Stomach smooth muscle (tissue), 2 donors: Measurements from ENCODE around the gene ABCA7.

ENCODE experiments used
- H3K27ac ChIP-seq: one replicate; pipeline ENCODE4 v1.7.0; 2013; ENCODE audit warnings: mild to moderate bottlenecking, low read length, inconsistent platforms
- H3K27me3 ChIP-seq, 2 donors: one replicate each; pipeline ENCODE4 v1.7.0; 2013; ENCODE audit warnings: low read length in 2 of 2; ENCODE audit not compliant: insufficient read depth in 2 of 2, control insufficient read depth in 1 of 2
- H3K36me3 ChIP-seq, 2 donors: one replicate each; pipeline ENCODE4 v1.7.0; 2013; ENCODE audit warnings: low read length in 2 of 2; ENCODE audit not compliant: control insufficient read depth in 2 of 2, insufficient read depth in 2 of 2
- H3K4me1 ChIP-seq: one replicate; pipeline ENCODE4 v1.7.0; 2013; ENCODE audit warnings: low read length; ENCODE audit not compliant: control insufficient read depth, insufficient read depth
- H3K4me3 ChIP-seq, 2 donors: one replicate each; pipeline ENCODE4 v1.7.0; 2013; ENCODE audit warnings: low read length in 2 of 2
- H3K9ac ChIP-seq, 2 donors: one replicate each; pipeline ENCODE4 v1.7.0; 2013; ENCODE audit warnings: low read length in 2 of 2, mild to moderate bottlenecking in 1 of 2
- H3K9me3 ChIP-seq, 2 donors: one replicate each; pipeline ENCODE4 v1.7.0; 2013; ENCODE audit warnings: low read length in 2 of 2; ENCODE audit not compliant: control insufficient read depth in 2 of 2
- donor health status: healthy.
- donor health status: Pancreatic carcinoma.

ABCA7 gene, protein sequence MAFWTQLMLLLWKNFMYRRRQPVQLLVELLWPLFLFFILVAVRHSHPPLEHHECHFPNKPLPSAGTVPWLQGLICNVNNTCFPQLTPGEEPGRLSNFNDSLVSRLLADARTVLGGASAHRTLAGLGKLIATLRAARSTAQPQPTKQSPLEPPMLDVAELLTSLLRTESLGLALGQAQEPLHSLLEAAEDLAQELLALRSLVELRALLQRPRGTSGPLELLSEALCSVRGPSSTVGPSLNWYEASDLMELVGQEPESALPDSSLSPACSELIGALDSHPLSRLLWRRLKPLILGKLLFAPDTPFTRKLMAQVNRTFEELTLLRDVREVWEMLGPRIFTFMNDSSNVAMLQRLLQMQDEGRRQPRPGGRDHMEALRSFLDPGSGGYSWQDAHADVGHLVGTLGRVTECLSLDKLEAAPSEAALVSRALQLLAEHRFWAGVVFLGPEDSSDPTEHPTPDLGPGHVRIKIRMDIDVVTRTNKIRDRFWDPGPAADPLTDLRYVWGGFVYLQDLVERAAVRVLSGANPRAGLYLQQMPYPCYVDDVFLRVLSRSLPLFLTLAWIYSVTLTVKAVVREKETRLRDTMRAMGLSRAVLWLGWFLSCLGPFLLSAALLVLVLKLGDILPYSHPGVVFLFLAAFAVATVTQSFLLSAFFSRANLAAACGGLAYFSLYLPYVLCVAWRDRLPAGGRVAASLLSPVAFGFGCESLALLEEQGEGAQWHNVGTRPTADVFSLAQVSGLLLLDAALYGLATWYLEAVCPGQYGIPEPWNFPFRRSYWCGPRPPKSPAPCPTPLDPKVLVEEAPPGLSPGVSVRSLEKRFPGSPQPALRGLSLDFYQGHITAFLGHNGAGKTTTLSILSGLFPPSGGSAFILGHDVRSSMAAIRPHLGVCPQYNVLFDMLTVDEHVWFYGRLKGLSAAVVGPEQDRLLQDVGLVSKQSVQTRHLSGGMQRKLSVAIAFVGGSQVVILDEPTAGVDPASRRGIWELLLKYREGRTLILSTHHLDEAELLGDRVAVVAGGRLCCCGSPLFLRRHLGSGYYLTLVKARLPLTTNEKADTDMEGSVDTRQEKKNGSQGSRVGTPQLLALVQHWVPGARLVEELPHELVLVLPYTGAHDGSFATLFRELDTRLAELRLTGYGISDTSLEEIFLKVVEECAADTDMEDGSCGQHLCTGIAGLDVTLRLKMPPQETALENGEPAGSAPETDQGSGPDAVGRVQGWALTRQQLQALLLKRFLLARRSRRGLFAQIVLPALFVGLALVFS (N-terminal part only)

DNA sequence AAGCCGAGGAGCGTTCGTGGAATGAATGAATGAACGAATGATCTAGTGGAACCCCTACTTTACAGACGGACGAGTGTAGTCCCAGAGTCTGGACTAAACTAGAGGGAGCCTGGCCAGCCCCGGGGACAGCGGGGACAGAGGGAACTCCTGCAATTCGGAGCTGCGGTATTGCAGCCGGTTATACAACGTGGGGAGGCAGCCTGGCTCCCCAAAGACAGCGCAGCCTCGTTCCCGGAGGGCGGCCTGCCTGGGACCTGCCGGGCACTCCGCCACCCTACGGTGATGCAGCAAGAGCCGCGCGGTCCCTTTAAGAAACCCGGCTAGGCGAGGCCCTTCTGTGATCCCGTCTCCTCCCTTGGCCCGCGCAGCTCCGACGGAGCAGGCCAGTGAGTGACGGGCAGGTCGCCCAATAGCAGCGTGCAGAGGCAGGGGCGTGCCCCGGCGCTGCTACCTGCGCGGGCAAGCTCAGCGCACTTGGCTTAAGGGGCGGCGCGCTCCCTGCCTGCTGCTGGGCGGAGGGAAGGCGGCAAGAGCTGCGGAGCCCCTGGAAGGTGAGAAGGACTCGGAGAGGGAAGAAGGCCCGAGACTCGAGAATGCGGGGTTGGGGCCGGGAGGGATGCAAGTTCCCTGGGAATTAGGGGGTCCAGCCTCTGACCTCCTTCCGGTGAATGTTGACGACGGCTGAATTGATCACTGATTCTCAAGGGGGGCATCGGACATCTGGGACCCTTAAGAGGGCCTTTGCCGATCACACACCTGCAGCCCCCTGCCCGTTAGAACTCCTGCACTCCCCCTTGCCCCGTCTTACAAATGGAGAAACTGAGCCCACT lies at the start of gene ABCA7:
Gene ABCA7, plus strand, starts transcription at position 462 of the 830 bp plus-strand sequence. CDS start 1,255 bp downstream, outside the sequence.
- no peaks in the 10 kb centered on the region for H3K9me3 ChIP-seq
- H3K4me1 ChIP-seq: peaks cover 32% of the 10 kb centered on the region

DNA sequence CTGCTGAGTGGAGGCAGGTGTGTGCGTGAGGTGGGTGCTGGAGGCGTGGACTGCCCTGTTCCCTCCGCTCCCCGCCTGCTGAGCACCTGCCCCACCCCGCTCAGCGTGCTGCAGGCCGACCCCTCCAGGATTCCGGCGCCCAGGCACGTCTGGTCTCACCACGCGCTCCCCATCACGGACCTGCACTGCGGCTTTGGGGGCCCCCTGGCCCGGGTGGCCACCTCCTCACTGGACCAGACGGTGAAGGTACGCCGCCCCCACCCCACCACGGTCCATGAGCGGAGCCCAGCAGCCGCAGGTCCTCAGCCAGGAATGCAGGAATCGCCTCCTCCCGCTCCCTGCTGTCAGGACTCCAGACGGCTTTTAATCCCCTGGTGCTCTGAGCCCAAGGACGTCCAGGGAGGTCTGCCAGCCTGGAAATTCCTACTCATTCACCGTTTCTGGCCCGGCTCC lies 49.8 kb upstream of the ABCA7 start:
- H3K36me3 ChIP-seq: peaks cover 7 to 17% of the 10 kb centered on the region in 2 donors
- no peak overlapping the region for H3K9ac ChIP-seq
- peaks cover 2 to 3% of the 10 kb centered on the region in 2 donors for H3K27me3 ChIP-seq
- no peak overlapping the region for H3K27ac ChIP-seq
- no peaks in the 10 kb centered on the region for H3K9me3 ChIP-seq
- peaks cover 3% of the 10 kb centered on the region for H3K4me1 ChIP-seq
- H3K4me3 ChIP-seq: no peak overlapping the region

More for the DNA sequence above, at the start of gene ABCA7:
- Histone ChIP-seq H3K36me3 (peaks cover 7 to 9% of the 10 kb centered on the region in 2 donors), H3K27me3 (peaks cover 0 to 3% of the 10 kb centered on the region in 2 donors), H3K27ac (peak within 1 kb of the TSS; percentile 60), H3K9ac (peak within 1 kb of the TSS; percentile 24 to 36), H3K4me3 (peak within 1 kb of the TSS; percentile 67 to 81)

DNA sequence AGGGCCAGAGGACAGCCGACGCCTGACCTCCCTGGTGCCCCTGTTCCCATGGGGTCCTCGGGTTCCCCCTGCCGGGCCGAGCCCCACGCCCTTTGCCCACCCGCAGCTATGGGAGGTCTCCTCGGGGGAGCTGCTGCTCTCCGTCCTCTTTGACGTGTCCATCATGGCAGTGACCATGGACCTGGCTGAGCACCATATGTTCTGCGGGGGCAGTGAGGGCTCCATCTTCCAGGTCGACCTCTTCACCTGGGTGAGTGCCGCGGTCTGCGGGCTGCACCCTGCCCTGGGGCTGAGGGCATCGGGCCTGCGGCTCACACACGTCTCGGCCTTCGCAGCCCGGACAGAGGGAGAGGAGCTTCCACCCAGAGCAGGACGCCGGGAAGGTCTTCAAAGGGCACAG lies 49.2 kb upstream of the ABCA7 start:
- no peak overlapping the region for H3K4me3 ChIP-seq
- H3K27me3 ChIP-seq: peaks cover 8% of the 10 kb centered on the region in 2 donors
- no peak overlapping the region for H3K27ac ChIP-seq
- no peak overlapping the region for H3K9ac ChIP-seq
- peaks cover 7 to 17% of the 10 kb centered on the region in 2 donors for H3K36me3 ChIP-seq
- H3K4me1 ChIP-seq: no peaks in the 10 kb centered on the region
- H3K9me3 ChIP-seq: no peaks in the 10 kb centered on the region

DNA sequence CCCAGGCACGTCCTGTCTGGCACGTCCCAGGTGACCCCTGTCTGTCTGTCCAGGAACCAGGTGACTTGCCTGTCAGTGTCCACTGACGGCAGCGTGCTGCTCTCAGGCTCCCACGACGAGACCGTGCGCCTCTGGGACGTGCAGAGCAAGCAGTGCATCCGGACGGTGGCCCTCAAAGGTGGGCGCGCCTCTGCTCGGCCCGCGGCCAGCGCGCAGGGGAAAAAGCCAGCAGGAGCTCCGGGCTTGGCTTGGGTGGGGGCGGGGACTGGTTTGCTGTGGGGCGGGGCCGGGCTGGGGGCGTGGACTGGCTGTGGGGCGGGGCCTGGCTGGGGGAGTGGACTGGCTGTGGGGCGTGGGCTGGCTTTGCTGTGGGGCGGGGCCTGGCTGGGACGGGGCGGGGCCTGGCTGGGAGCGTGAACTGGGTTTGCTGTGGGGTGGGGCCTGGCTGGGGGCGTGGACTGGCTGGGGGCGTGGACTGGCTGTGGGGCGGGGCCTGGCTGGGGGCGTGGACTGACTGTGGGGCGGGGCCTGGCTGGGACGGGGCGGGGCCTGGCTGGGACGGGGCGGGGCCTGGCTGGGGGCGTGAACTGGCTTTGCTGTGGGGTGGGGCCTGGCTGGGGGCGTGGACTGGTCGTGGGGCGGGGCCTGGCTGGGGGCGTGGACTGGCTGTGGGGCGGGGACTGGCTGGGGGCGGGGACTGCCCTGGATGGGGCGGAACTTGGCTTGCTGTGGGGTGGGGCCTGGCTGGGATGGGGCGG lies 48.6 kb upstream of the ABCA7 start:
- Histone ChIP-seq H3K27ac (no peak overlapping the region), H3K4me1 (peaks cover 4% of the 10 kb centered on the region), H3K27me3 (peaks cover 14% of the 10 kb centered on the region in 2 donors), H3K4me3 (no peak overlapping the region), H3K9me3 (no peaks in the 10 kb centered on the region), H3K36me3 (peaks cover 7 to 17% of the 10 kb centered on the region in 2 donors), H3K9ac (no peak overlapping the region)

DNA sequence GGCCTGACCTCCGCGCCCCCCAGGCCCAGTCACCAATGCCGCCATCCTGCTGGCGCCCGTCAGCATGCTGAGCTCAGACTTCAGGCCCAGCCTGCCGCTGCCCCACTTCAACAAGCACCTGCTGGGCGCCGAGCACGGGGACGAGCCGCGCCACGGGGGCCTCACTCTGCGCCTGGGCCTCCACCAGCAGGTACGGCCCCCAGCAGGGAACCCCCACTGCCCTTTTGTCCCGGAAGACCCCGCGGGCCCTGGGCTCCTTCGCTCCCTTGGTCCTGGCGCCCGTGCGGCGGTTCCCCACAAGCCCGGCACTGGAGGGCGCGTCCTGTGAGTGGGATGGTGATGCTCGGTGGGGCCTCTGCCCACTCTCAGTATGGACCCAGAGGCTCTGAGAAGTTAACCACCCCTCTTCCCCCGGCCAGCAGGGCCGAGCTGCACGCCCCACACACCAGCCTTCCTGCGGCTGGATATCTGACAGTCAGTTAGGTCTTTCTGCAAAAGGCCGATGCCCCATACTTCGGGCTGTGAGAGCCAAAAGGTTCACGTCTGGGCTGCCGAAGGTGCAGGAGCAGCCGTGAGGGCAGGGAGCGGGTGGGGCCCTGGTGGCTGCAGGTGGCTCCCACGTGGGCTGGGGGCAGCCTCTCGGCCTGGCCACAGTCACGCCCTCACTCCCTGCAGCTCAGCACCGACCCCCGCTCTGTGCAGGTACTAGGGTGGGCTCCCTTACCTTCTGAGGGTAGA lies 47.8 kb upstream of the ABCA7 start:
- Histone ChIP-seq H3K9me3 (no peaks in the 10 kb centered on the region), H3K36me3 (peaks cover 7 to 14% of the 10 kb centered on the region in 2 donors), H3K4me3 (no peak overlapping the region)

DNA sequence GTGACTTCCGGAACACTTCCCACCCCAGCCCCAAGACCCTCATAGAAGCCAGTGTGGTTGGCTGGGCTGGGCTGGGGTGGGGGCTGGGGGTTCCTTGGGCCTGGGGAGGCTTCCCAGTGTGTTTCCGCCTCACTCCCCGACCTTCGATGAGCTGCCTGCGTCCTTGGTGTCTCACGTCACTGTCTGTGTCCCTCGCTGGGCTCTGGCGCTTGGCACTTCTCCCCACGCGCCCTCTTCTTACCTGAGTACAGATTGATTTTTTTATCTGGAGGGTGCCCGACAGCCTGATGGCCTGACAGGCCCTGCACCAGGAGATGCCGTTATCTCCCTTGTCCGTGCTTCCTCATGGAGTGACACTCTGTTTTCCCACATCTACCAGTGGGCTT lies 47.2 kb upstream of the ABCA7 start:
- peaks cover 7% of the 10 kb centered on the region for H3K4me1 ChIP-seq

More for the DNA sequence above, 47.8 kb upstream of the ABCA7 start:
- H3K27ac ChIP-seq: no peak overlapping the region
- H3K9ac ChIP-seq: no peak overlapping the region
- H3K4me1 ChIP-seq: peaks cover 7% of the 10 kb centered on the region
- H3K27me3 ChIP-seq: peaks cover 18 to 19% of the 10 kb centered on the region in 2 donors

DNA sequence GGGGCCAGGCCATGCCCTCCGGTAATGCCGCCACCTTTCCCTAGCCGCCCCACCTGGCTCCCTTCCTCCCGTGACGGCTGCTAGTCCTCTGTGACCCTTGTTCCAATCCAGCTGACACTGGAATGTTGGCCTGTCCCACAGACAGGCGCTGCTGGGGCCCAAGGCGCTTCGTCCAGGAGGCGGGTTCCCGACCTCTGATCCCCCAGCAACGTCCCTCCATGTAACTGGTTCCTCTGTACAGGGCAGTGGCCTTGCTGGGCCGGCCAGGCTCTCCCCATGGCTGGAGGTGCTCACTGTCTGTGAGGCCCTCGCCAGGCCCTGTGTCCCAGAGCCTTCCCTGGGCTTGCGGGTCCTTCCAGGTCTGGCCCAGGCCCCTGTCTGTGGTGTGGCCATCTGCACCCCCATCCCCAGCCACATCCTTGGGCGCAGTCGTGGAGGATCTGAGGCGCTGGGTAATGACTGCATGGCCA lies 46.5 kb upstream of the ABCA7 start:
- Histone ChIP-seq H3K36me3 (peaks cover 7 to 11% of the 10 kb centered on the region in 2 donors), H3K4me1 (peaks cover 7% of the 10 kb centered on the region), H3K9me3 (no peaks in the 10 kb centered on the region), H3K27me3 (peaks cover 27 to 30% of the 10 kb centered on the region in 2 donors), H3K9ac (no peak overlapping the region), H3K4me3 (no peak overlapping the region), H3K27ac (no peak overlapping the region)

More for the DNA sequence above, 47.2 kb upstream of the ABCA7 start:
- no peak overlapping the region for H3K9ac ChIP-seq
- H3K27me3 ChIP-seq: peaks cover 23 to 24% of the 10 kb centered on the region in 2 donors
- H3K4me3 ChIP-seq: no peak overlapping the region
- no peaks in the 10 kb centered on the region for H3K9me3 ChIP-seq
- H3K36me3 ChIP-seq: peaks cover 7 to 11% of the 10 kb centered on the region in 2 donors
- no peak overlapping the region for H3K27ac ChIP-seq

DNA sequence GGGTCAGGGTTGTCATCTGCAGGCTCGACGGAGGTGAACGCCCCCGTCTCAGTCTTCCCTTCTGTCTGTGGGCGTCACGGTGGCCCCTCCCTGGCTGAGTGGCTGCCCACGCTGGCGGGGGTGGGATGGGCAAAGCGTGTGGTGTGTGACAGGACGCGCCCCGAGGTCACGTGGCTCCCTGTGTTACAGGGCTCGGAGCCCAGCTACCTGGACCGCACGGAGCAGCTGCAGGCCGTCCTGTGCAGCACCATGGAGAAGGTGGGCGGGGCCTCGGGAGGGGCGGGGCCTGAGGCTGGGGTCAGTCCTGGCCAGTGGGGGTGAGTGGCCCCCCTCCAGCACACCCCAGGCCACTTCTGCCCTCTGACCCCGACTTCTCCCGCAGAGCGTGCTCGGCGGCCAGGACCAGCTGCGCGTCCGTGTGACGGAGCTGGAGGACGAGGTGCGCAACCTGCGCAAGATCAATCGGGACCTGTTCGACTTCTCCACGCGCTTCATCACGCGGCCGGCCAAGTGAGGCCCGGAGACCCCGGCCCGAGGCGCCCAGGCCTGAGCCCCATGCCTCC lies 46.0 kb upstream of the ABCA7 start:
- H3K36me3 ChIP-seq: peaks cover 7 to 11% of the 10 kb centered on the region in 2 donors

More for the DNA sequence above, 46.0 kb upstream of the ABCA7 start:
- Histone ChIP-seq H3K4me1 (peaks cover 7% of the 10 kb centered on the region), H3K9ac (no peak overlapping the region), H3K9me3 (no peaks in the 10 kb centered on the region), H3K4me3 (no peak overlapping the region), H3K27ac (no peak overlapping the region), H3K27me3 (peaks cover 32 to 34% of the 10 kb centered on the region in 2 donors)
